IMR-90 (cell line): ENCODE results near the gene SLC39A3.

Source experiments
- BHLHE40 ChIP-seq: fragments of 150-350 bp; IDR thresholded peaks from 2 replicates; pipeline ENCODE4 v1.6.1; 2016; ENCODE audit warnings: mild to moderate bottlenecking, low read depth, low read length
- CHD1 ChIP-seq: IDR thresholded peaks from 2 replicates; pipeline ENCODE4 v1.6.1; 2012; ENCODE audit warnings: low read depth, low read length, improper control_type of control experiment
- MAFK ChIP-seq: IDR thresholded peaks from 2 replicates; pipeline ENCODE4 v1.6.1; 2012; ENCODE audit warnings: low read depth, low read length, improper control_type of control experiment
- MAZ ChIP-seq: IDR thresholded peaks from 2 replicates; pipeline ENCODE4 v1.6.1; 2012; ENCODE audit warnings: low read depth, mild to moderate bottlenecking, low read length, improper control_type of control experiment, moderate library complexity, borderline replicate concordance
- MXI1 ChIP-seq: IDR thresholded peaks from 2 replicates; pipeline ENCODE4 v1.6.1; 2012; ENCODE audit warnings: low read depth, mild to moderate bottlenecking, low read length, moderate library complexity, borderline replicate concordance
- NFE2L2 ChIP-seq: fragments of 150-350 bp; IDR thresholded peaks from 2 replicates; pipeline ENCODE4 v1.6.1; 2016; ENCODE audit warnings: low read depth, mild to moderate bottlenecking, low read length
- POLR2A ChIP-seq: IDR thresholded peaks from 2 replicates; pipeline ENCODE4 v1.6.1; 2012; ENCODE audit warnings: mild to moderate bottlenecking, low read depth, low read length
- RAD21 ChIP-seq: IDR thresholded peaks from 2 replicates; pipeline ENCODE4 v1.6.1; 2012; ENCODE audit warnings: low read length, improper control_type of control experiment
- RCOR1 ChIP-seq: IDR thresholded peaks from 2 replicates; pipeline ENCODE4 v1.6.1; 2012; ENCODE audit warnings: mild to moderate bottlenecking, low read length, improper control_type of control experiment; ENCODE audit not compliant: insufficient replicate concordance
- RFX5 ChIP-seq: IDR thresholded peaks from 2 replicates; pipeline ENCODE4 v1.8.0; 2012; ENCODE audit warnings: low read depth, mild to moderate bottlenecking, low read length, moderate library complexity
- SMC3 ChIP-seq: fragments of 150-350 bp; IDR thresholded peaks from 2 replicates; pipeline ENCODE4 v1.6.1; 2016; ENCODE audit warnings: low read depth, mild to moderate bottlenecking, antibody characterized with exemption, low read length, moderate library complexity
- TF ChIP-seq, protein P1 (sequence below): conservative IDR thresholded peaks from 2 replicates; pipeline ENCODE4 v1.5.1; 2012; ENCODE audit warnings: mild to moderate bottlenecking, low read depth, low read length, improper control_type of control experiment
- TF ChIP-seq, protein P2 (sequence below): fragments of 150-350 bp; IDR thresholded peaks from 2 replicates; pipeline ENCODE4 v1.6.1; 2017; ENCODE audit warnings: mild to moderate bottlenecking, antibody characterized with exemption, low read length, low read depth

DNA sequence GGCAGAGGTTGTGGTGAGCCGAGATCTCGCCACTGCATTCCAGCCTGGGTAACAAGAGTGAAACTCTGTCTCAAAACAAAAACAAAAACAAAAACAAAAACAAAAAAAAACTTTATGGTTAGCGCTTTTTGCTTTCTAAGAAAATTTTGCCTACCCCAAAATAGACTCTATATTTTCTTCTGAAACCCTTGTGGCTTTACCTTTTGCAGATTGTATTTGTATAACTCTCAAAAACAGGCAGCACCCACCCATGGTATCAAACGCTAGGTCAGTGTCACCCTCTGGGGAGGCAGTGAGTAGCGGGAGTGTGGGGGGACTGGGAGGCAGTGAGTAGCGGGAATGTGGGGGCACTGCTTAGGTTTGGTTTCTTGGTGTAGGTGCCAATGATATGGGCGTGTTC lies 7.5 kb upstream of the SLC39A3 start:
- TF ChIP-seq SMC3 (no peak), POLR2A (no peak), CHD1 (no peak), NFE2L2 (no peak), BHLHE40 (no peak), RAD21 (no peak), MAFK (no peak), RCOR1 (no peak), MXI1 (no peak), MAZ (no peak), RFX5 (no peak)
- TF ChIP-seq, protein P1, sequence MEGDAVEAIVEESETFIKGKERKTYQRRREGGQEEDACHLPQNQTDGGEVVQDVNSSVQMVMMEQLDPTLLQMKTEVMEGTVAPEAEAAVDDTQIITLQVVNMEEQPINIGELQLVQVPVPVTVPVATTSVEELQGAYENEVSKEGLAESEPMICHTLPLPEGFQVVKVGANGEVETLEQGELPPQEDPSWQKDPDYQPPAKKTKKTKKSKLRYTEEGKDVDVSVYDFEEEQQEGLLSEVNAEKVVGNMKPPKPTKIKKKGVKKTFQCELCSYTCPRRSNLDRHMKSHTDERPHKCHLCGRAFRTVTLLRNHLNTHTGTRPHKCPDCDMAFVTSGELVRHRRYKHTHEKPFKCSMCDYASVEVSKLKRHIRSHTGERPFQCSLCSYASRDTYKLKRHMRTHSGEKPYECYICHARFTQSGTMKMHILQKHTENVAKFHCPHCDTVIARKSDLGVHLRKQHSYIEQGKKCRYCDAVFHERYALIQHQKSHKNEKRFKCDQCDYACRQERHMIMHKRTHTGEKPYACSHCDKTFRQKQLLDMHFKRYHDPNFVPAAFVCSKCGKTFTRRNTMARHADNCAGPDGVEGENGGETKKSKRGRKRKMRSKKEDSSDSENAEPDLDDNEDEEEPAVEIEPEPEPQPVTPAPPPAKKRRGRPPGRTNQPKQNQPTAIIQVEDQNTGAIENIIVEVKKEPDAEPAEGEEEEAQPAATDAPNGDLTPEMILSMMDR: no peak
- TF ChIP-seq, protein P2, sequence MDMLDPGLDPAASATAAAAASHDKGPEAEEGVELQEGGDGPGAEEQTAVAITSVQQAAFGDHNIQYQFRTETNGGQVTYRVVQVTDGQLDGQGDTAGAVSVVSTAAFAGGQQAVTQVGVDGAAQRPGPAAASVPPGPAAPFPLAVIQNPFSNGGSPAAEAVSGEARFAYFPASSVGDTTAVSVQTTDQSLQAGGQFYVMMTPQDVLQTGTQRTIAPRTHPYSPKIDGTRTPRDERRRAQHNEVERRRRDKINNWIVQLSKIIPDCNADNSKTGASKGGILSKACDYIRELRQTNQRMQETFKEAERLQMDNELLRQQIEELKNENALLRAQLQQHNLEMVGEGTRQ: no peak
